Measurements from ENCODE around the gene ITGAD. TPM values are rescaled to one million over a fixed set of nuclear protein-coding genes. Genes with fewer than 3 reads are reported as not detected.
A peak's percentile ranks its signal among the peaks of the same experiment; 100 is the strongest.

The ITGAD gene
- total and polyA plus RNA-seq, 2 experiments from 2014 or later, result not detected

DNA sequence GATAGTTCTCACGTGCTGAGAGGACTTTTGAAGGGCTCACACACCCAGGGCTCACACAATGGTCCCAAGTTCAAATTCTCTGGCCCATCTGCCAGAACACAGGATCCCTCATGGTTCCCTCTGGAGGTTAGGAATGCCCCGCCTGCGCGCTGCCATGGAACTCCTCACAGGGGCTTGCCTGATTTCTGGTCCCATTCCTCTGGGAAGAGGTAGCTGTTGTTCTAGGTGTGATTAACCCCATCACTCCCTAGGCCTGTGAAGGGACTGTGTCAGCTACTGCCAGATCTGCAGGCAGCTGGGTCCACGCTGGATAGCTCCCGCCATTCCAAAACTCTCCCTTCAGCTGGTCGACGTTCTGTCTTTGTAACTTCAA, 63.8 kb downstream of the ITGAD start (continued):
- no peak for TF ChIP-seq CTCF (conservative IDR thresholded peaks at IDR 0.05; ENCODE audit: low read depth in 2 of 2)
- no peak for TF ChIP-seq NANOG (IDR thresholded peaks at IDR 0.05; ENCODE audit: borderline replicate concordance)
- TF ChIP-seq JUNB (IDR thresholded peaks at IDR 0.05; ENCODE audit: unreplicated experiment), result no peak
- TF ChIP-seq EZH2phosphoT487 (IDR thresholded peaks at IDR 0.05; ENCODE audit: unreplicated experiment), result no peak
- TF ChIP-seq REST (IDR thresholded peaks at IDR 0.05; ENCODE audit: unreplicated experiment), result no peak
- TF ChIP-seq, protein P1, sequence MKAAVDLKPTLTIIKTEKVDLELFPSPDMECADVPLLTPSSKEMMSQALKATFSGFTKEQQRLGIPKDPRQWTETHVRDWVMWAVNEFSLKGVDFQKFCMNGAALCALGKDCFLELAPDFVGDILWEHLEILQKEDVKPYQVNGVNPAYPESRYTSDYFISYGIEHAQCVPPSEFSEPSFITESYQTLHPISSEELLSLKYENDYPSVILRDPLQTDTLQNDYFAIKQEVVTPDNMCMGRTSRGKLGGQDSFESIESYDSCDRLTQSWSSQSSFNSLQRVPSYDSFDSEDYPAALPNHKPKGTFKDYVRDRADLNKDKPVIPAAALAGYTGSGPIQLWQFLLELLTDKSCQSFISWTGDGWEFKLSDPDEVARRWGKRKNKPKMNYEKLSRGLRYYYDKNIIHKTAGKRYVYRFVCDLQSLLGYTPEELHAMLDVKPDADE (IDR thresholded peaks at IDR 0.05), result no peak

DNA sequence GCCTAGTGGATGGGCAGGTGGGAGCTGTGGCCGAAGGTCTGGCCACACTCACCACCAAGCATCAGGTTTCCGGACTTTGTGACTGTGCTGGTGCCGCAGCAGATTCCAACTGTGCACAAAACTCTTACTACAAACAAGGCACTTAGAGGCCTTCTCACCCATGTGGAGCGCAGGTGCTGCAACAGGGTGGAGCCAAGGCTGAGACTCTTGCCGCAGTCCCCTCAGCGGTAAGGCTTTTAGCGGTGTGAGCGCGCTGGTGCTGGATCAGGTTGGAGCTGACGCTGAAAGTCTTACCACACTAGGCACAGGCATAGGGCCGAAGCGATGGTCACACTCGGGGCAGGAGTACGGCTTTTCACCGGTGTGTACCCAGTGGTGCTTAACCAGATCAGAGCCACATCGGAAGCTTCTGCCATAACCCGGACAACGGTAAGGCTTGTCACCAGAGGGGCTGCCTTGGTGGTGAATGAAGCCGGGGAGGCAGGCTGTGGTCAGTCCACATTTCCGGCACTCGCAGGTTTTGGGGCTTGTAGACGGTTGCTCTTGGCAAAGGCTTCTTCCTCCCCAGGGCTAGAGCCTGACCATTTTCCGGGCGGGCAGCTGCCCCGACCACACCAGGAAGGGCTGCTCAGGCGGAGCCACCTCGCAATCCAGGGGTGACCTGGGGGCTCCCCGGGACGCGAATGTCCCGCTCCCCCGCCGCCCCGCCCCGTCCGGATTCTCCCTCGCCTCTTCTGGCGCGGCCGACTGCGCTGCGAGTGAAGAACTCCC, 65.1 kb downstream of the ITGAD start:
- Mint-ChIP-seq H3K36me3 (ENCODE audit: low read depth) (peaks cover 26% of the 10 kb centered on the region; the same call in 2 of the 3 replicates), H3K27me3 (ENCODE audit: insufficient read depth, low read depth, poor library complexity) (peaks cover 7% of the 10 kb centered on the region), H3K4me3 (peak overlapping the region; percentile 87), H3K27ac (peak overlapping the region; percentile 90; the same call in 1 of the 2 replicates), H3K4me1 (peaks cover 30% of the 10 kb centered on the region), H3K9me3 (peaks cover 4% of the 10 kb centered on the region; the same call in 2 of the 3 replicates)
- Histone ChIP-seq H3K27ac (ENCODE audit: low read depth) (peak overlapping the region; percentile 93), H3K9me2 (ENCODE audit: insufficient read depth) (no peaks in the 10 kb centered on the region), H3K79me2 (replicated peaks; ENCODE audit: insufficient read depth) (peaks cover 26% of the 10 kb centered on the region), H3K4me1 (ENCODE audit: insufficient read depth) (peaks cover 29% of the 10 kb centered on the region; the same call in 1 of the 2 replicates), H3F3A (replicated peaks; ENCODE audit: low read depth) (peaks cover 8% of the 10 kb centered on the region; the same call in 1 of the 2 replicates), H2AFZ (peak overlapping the region; percentile 59; the same call in 1 of the 2 replicates), H3K36me3 (ENCODE audit: insufficient read depth) (no peaks in the 10 kb centered on the region), H3K4me3 (peak overlapping the region; percentile 91), H4K20me1 (replicated peaks; ENCODE audit: insufficient read depth) (peaks cover 19% of the 10 kb centered on the region), H3K27me3 (ENCODE audit: insufficient read depth) (no peaks in the 10 kb centered on the region), H3K4me2 (peak overlapping the region; percentile 99)
- ATAC-seq, result peak; percentile 12
- peak; percentile 71 for DNase-seq (ENCODE audit: low spot score)
- no peak for TF ChIP-seq REST (IDR thresholded peaks at IDR 0.05; ENCODE audit: unreplicated experiment)
- peak in 1 of 2 experiments; percentile 18; a peak in 1 of 4 replicates for TF ChIP-seq CTCF (conservative IDR thresholded peaks at IDR 0.05; ENCODE audit: low read depth in 2 of 2)
- no peak for TF ChIP-seq NANOG (IDR thresholded peaks at IDR 0.05; ENCODE audit: borderline replicate concordance)

Measured in GM23338 (cell line).